PC-9 (cell line): ENCODE data around the gene KIF3C. TPM values are rescaled to one million over a fixed set of nuclear protein-coding genes. Genes with fewer than 3 reads are reported as not detected.
"Not testable (repeated sequence)": the region's sequence is repeated elsewhere in the genome, so short reads cannot be mapped to it uniquely, and the experiment has no call there.

ENCODE experiments used
- Bru-seq: library from RNA; stranded (reverse); fragments of 400-500 nt; gene quantifications from one replicate; lab custom pipeline; 2021; lab: Mats Ljungman, UMichigan
- BruChase-seq, 2 experiments: library from RNA; stranded (reverse); fragments of 400-500 nt; gene quantifications; one replicate each; lab custom pipeline; 2021; lab: Mats Ljungman, UMichigan
- BruUV-seq: library from RNA; stranded (reverse); fragments of 400-500 nt; replicated peaks from 2 replicates; lab custom pipeline; 2021; lab: Mats Ljungman, UMichigan
- CTCF ChIA-PET: fragments of 300-600 bp; sonication (Branson Sonifier 250); formaldehyde crosslinking; loops from one replicate; lab custom pipeline; 2022; ENCODE audit warnings: antibody characterized with exemption; lab: Charles Lee
- POLR2A ChIA-PET: fragments of 300-600 bp; sonication (Branson Sonifier 250); formaldehyde crosslinking; loops from one replicate; lab custom pipeline; 2022; ENCODE audit warnings: antibody characterized with exemption; ENCODE audit not compliant: unreplicated experiment; lab: Charles Lee
- DNase-seq, 2 experiments: peaks; one replicate each; pipeline versions ENCODE4 v3.0.0 to v3.0.0-alpha.2; 2015 to 2022; ENCODE audit warnings: mixed read lengths in 1 of 2
- H2AFZ ChIP-seq: fragments of 200-600 bp; sonication (generic); 2 replicates; pipeline ENCODE4 v1.8.1; 2017; ENCODE audit warnings: antibody characterized with exemption
- H3F3A ChIP-seq: fragments of 200-600 bp; sonication (generic); 2 replicates; pipeline ENCODE4 v1.8.1; 2017; ENCODE audit warnings: antibody characterized with exemption, mild to moderate bottlenecking, low read depth; ENCODE audit not compliant: insufficient read depth
- H3K27ac ChIP-seq: fragments of 200-600 bp; sonication (generic); 2 replicates; pipeline ENCODE4 v1.6.1; 2016; ENCODE audit warnings: mixed run types
- H3K27me3 ChIP-seq: fragments of 200-600 bp; sonication (generic); 2 replicates; pipeline ENCODE4 v1.6.1; 2016; ENCODE audit warnings: low read depth, mixed run types; ENCODE audit not compliant: insufficient read depth
- H3K36me3 ChIP-seq: fragments of 200-600 bp; sonication (generic); 2 replicates; pipeline ENCODE4 v1.6.1; 2016; ENCODE audit warnings: low read depth, mixed run types
- H3K4me1 ChIP-seq: fragments of 200-600 bp; sonication (generic); replicated peaks from 2 replicates; pipeline ENCODE4 v1.6.1; 2016; ENCODE audit warnings: mixed run types; ENCODE audit not compliant: insufficient read depth
- H3K4me2 ChIP-seq: fragments of 200-600 bp; sonication (generic); 2 replicates; pipeline ENCODE4 v1.6.1; 2017; ENCODE audit warnings: mixed run types
- H3K4me3 ChIP-seq: fragments of 200-600 bp; sonication (generic); 2 replicates; pipeline ENCODE4 v1.6.1; 2016; ENCODE audit warnings: mixed run types
- H3K79me2 ChIP-seq: fragments of 200-600 bp; sonication (generic); 2 replicates; pipeline ENCODE4 v1.6.1; 2017; ENCODE audit warnings: low read depth, mixed run types
- H3K9me2 ChIP-seq: fragments of 200-600 bp; sonication (generic); 2 replicates; pipeline ENCODE4 v1.8.1; 2017; ENCODE audit warnings: mild to moderate bottlenecking; ENCODE audit not compliant: insufficient read depth
- H3K9me3 ChIP-seq: fragments of 200-600 bp; sonication (generic); 2 replicates; pipeline ENCODE4 v1.8.1; 2016; ENCODE audit warnings: low read depth; ENCODE audit not compliant: insufficient read depth
- H4K20me1 ChIP-seq: fragments of 200-600 bp; sonication (generic); 2 replicates; pipeline ENCODE4 v1.8.1; 2017; ENCODE audit not compliant: insufficient read depth
- EZH2 ChIP-seq: fragments of 200-600 bp; sonication (generic); IDR thresholded peaks from 2 replicates; pipeline ENCODE4 v1.8.0; 2017; ENCODE audit warnings: antibody characterized with exemption, low read depth
- intact Hi-C: fragments of 100-400 bp; cut with micrococcal nuclease; formaldehyde crosslinking; loops from one replicate; pipeline ENCODE4 v1.10.0; 2022; ENCODE audit not compliant: unreplicated experiment
- long read RNA-seq: library from polyadenylated mRNA; stranded (forward); transcript quantifications from one replicate; pipeline ENCODE4 v2.0.0, GENCODE V29; 2022
- total RNA-seq: library from RNA; stranded (reverse); gene quantifications from 2 replicates; pipeline ENCODE4 v1.2.3, GENCODE V29; 2021
- TF ChIP-seq, protein P1 (sequence below): fragments of 200-600 bp; sonication (generic); conservative IDR thresholded peaks from 2 replicates; pipeline ENCODE4 v1.6.1; 2017; ENCODE audit warnings: mixed run types, antibody characterized with exemption, mild to moderate bottlenecking, moderate library complexity

Gene KIF3C
- total RNA-seq (41.2 and 50.5 TPM in 2 replicates), Bru-seq, nascent RNA (percentile 68 among the genes with signal in this experiment), BruChase-seq, experiment 1, labeled RNA remaining after a 2-hour chase (percentile 65 among the genes with signal in this experiment), BruChase-seq, experiment 2, labeled RNA remaining after a 6-hour chase (percentile 78 among the genes with signal in this experiment)
- long read RNA-seq, full-length matches to known transcripts = 18 of 24 reads
- long read RNA-seq, partial matches to known transcripts = 2 of 24 reads
- long read RNA-seq, other reads (novel, unspliced or antisense) = 4 of 24 reads

DNA sequence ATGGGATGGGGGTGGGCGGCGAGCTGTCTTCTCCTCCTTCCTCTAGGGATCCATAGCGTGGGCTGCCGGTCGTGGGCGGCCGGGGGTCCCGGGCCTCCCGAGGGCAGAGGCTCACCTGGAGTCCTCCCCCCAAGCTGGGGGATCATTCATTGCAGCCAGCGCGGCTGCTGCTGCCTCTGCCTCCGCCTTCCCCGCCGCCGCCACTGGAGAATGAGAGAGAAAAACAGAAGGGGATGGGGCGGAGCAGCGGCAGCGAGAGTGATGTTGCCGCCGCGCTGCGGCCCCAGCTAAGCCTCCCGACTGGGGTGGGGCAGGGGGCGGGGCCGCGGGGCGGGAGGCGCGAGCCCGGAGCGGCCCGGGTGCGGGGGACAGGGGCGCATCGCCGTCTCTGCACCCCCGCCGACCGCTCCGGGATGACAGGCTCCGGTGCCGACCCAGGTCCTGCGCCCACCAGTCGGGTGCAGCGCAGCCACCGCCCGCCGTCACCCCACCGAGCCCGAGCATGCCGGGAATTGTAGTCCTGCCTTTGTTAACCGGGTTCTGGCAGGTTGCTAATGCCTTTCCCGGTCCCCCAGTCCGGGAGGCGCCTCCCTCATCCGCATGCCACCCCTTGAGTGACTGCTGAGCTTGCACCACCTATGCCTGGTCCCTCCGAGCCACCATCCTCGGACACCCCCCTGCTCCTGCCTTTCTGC, at the start of gene KIF3C:
Gene KIF3C, minus strand, starts transcription at position 225 of the 695 bp plus-strand sequence. CDS start 580 bp downstream, outside the sequence.
- Histone ChIP-seq H3F3A (peaks cover 44% of the 10 kb centered on the region), H3K79me2 (peaks cover 36% of the 10 kb centered on the region), H3K4me2 (peak within 1 kb of the TSS; percentile 96), H3K27me3 (no peaks in the 10 kb centered on the region), H3K4me3 (peak within 1 kb of the TSS; percentile 94), H3K4me1 (peaks cover 48% of the 10 kb centered on the region), H3K9me3 (no peaks in the 10 kb centered on the region), H3K9me2 (no peaks in the 10 kb centered on the region), H3K27ac (no peak within 1 kb of the TSS), H2AFZ (peak within 1 kb of the TSS; percentile 99), H3K36me3 (no peaks in the 10 kb centered on the region), H4K20me1 (no peaks in the 10 kb centered on the region)
- intact Hi-C loops = no loop called here
- no TSS peak for BruUV-seq
- DNase-seq = peak; percentile 50 to 63
- ChIA-PET CTCF (interaction anchor here (0.6 to 1.2 kb wide), 2 partner anchors 9 to 30 kb away, joined by 3 to 4 read pairs; no protein-coding TSS in a partner anchor), POLR2A (interaction anchor here (0.6 kb wide), 1 partner anchor 1654 kb away, joined by 8 read pairs; no protein-coding TSS in a partner anchor)
- TF ChIP-seq EZH2 = no peak
- TF ChIP-seq, protein P1, sequence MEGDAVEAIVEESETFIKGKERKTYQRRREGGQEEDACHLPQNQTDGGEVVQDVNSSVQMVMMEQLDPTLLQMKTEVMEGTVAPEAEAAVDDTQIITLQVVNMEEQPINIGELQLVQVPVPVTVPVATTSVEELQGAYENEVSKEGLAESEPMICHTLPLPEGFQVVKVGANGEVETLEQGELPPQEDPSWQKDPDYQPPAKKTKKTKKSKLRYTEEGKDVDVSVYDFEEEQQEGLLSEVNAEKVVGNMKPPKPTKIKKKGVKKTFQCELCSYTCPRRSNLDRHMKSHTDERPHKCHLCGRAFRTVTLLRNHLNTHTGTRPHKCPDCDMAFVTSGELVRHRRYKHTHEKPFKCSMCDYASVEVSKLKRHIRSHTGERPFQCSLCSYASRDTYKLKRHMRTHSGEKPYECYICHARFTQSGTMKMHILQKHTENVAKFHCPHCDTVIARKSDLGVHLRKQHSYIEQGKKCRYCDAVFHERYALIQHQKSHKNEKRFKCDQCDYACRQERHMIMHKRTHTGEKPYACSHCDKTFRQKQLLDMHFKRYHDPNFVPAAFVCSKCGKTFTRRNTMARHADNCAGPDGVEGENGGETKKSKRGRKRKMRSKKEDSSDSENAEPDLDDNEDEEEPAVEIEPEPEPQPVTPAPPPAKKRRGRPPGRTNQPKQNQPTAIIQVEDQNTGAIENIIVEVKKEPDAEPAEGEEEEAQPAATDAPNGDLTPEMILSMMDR = no peak

DNA sequence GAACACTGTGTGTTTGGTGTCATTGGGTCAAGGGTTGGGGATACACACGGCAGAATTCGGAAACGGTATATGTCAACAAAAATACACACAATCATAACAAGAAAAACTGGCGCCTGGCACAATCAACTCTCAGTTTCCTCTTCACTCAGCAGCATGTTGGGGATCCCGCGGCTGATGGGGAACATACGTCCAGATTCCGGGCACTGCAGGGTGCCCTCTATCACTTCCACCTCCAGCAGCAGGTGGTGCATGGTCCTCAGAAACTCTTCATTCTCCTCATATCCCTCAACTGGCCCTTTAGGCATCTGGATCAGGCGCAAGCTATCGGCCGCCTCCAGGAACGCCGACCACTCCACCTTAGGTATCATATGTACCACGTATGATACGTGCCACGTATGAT, 45.8 kb upstream of the KIF3C start:
- H3K4me2 ChIP-seq, H3K27me3 ChIP-seq, H3K9me2 ChIP-seq, DNase-seq, CTCF ChIA-PET, BruUV-seq, H4K20me1 ChIP-seq, H3K9me3 ChIP-seq, H3K4me3 ChIP-seq, intact Hi-C loops, H3K36me3 ChIP-seq, H3K27ac ChIP-seq, H3F3A ChIP-seq, H2AFZ ChIP-seq, POLR2A ChIA-PET: not testable (repeated sequence)
- H3K4me1 ChIP-seq = peaks cover 12% of the 10 kb centered on the region
- peaks cover 13% of the 10 kb centered on the region for H3K79me2 ChIP-seq

DNA sequence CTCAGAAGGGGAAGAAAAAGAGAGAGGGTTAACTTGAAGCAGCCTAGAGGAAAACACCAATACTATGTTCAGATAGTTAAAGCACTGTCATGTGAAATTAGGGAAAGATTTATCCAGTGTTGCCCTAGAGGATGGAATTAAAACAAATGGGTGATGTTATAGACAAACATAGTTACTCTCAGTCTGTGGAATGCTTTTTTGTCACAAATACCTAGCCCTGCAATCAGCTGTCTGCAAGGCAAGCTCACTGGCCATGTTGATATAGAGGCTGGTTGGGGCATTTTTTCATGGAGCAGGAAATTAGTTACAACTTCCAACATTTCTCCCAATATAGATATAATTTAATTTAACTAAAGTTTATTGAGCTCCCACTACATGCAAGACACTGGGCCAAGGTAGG, 43.2 kb upstream of the KIF3C start:
- H3K9me3 ChIP-seq = no peaks in the 10 kb centered on the region
- H3F3A ChIP-seq = no peaks in the 10 kb centered on the region
- TF ChIP-seq, protein P1 = no peak
- TF ChIP-seq EZH2 = no peak
- no peaks in the 10 kb centered on the region for H3K36me3 ChIP-seq
- H2AFZ ChIP-seq = no peak overlapping the region
- H3K9me2 ChIP-seq = no peaks in the 10 kb centered on the region
- no peak overlapping the region for H3K27ac ChIP-seq
- H3K4me1 ChIP-seq = no peaks in the 10 kb centered on the region
- intact Hi-C loops = no loop called here
- H3K79me2 ChIP-seq = no peaks in the 10 kb centered on the region
- BruUV-seq = no TSS peak
- no peak overlapping the region for H3K4me2 ChIP-seq
- no peak overlapping the region for H3K4me3 ChIP-seq
- H3K27me3 ChIP-seq = no peaks in the 10 kb centered on the region
- CTCF ChIA-PET = no interaction called here
- POLR2A ChIA-PET = interaction anchor here (0.6 kb wide), 2 partner anchors 40 to 656 kb away, joined by 3 read pairs; no protein-coding TSS in a partner anchor
- no peaks in the 10 kb centered on the region for H4K20me1 ChIP-seq
- no peak for DNase-seq
